Uterus (tissue), 2 donors: Measurements from ENCODE around the gene PSEN2.

Experiments used
- CTCF ChIP-seq, 4 experiments: fragments of 200-600 bp in 2 of 4; fragments of 450-650 bp in 2 of 4; sonication (generic) in 2 of 4; IDR thresholded peaks; one replicate each; pipeline ENCODE4 v1.5.1; 2016 to 2019; ENCODE audit warnings: antibody characterized with exemption in 4 of 4, mild to moderate bottlenecking in 2 of 4, moderate library complexity in 1 of 4
- POLR2A ChIP-seq, 2 donors: fragments of 450-650 bp; IDR thresholded peaks; one replicate each; pipeline ENCODE4 v1.6.1; 2016; ENCODE audit warnings: antibody characterized with exemption in 2 of 2, mild to moderate bottlenecking in 1 of 2, moderate library complexity in 1 of 2

GRCh38 chr1:226831953-226832352 lies 38.5 kb upstream of the PSEN2 start:
- TF ChIP-seq POLR2A (IDR thresholded peaks at IDR 0.05): no peak
- no peak for TF ChIP-seq CTCF (IDR thresholded peaks at IDR 0.05)
